Stimulated activated naive CD4-positive, alpha-beta T cell treated with Interleukin-2 at 50 U/mL for 16 hours (primary cell): ENCODE measurements around the gene RNF141.

ENCODE experiments used
- DNase-seq: peaks from one replicate; lab custom pipeline; 2025; lab: John Stamatoyannopoulos, UW

The RNF141 gene

DNA sequence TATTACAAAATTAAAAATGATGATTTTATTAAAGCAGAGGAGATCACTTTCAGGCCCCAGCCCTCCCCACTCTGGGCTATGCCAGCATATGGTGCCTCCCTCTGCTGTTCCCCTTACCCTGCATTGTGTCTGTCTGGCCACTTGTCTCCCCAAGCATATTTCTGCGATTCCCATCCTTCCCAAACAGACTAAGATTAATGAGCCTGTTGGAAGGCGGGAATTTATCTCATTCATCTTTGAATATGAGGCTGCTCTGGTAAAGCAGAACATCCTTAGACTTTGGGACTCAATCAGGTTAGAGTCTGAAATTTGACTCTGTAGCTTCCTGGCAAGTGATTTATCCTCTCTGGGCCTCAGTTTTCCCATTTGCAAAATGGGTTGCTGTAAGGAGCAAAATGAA, 60.2 kb downstream of the RNF141 start:
- DNase-seq = no peak

DNA sequence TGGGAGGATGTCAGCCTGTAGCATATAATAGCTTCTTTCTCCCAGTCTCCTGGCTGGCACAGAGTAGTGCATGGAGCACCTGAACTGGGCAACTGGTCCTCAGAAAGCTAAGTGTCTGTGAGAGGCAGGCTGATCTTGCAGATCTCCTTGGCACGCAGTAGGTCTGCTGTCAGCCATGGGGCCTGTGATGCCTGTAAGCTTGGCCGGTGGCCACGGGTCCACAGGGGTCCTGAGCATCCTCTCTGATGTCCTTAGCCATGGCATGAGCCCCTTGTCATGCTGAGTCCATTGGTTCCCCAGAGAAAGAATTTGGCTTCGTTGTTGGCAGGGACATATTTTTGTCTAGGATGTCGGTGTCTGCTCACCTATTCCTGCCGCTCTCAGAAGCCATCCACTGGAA, 61.0 kb downstream of the RNF141 start:
- DNase-seq = no peak

GRCh38 chr11:10478574-10479550, 62.1 kb downstream of the RNF141 start:
- DNase-seq = no peak

DNA sequence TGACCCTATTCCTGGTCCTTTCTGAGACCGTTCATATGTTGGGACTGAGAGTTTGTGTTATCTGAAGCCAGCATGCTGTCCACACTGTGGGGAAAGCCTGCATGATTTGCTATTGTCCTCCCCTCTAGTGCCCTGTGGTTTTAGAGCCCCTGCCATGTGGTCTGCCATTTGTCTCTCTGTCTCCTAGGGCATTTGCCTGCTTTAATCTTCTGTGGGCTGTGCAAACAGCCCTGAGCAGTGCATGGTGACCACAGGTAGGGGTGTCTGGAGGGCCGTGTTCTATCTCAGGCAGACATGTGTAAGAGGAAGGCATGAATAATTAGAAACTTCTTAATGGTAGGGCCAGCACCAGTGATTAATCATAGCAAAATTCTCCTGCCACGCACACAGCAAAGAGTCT, 62.9 kb downstream of the RNF141 start:
- no peak for DNase-seq

GRCh38 chr11:10477690-10478046, 63.3 kb downstream of the RNF141 start:
- no peak for DNase-seq

GRCh38 chr11:10476927-10477689, 63.9 kb downstream of the RNF141 start:
- no peak for DNase-seq

DNA sequence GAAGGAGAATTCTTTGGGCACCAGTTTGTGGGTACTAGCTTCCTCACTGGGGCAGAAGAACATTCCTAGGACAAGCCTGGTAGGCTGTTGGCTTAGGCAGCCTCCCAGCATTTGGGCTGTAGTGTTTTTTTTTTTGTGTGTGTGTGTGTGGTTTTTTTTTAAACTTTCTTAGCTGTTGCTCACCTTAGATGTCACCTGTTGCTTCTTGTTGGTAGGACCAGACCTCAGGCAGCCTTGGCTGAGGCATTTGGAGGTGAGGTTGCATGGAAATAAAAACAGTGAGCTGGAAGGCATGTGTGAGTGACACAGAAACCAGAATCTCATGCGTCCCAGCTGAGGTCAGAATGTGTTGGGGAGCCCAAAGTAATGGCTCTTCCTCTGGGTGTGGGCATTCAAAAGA, 64.6 kb downstream of the RNF141 start:
- no peak for DNase-seq

DNA sequence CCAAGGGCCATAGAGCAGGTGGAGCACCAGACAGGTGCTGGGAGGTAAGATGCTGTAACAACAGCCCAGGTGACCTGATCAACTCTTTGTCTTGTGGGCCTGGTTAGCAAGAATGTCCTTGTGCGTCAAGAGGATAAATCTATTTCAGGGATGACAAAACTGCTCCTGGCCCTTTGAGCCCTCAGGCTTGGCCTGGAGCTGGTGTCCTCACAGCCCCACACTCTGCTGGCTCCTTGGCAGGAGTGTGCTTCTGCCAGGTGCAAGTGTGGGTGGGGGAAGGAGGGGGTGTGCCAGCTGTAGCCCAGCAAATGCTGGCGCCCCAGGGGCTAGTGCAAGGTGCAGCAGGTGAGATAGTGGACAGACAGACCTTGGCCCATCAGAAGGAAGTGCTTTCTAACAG, 66.4 kb downstream of the RNF141 start:
- no peak for DNase-seq

- no peak for DNase-seq
Measured at GRCh38 chr11:10473371-10473770, 67.6 kb downstream of the RNF141 start.

- DNase-seq = no peak
Measured at GRCh38 chr11:10462746-10463300, 78.2 kb downstream of the RNF141 start.
